ENCODE data around the gene SLC5A12.

Gene SLC5A12

GRCh38 chr11:26749927-26750326 is 28.1 kb upstream of the SLC5A12 start:
- H3K4me3 ChIP-seq (ENCODE audit: low read length), result no peak overlapping the region
- no peaks in the 10 kb centered on the region for H3K36me3 ChIP-seq (ENCODE audit: control insufficient read depth, low read depth, low read length)
- H3K9me3 ChIP-seq (ENCODE audit: control insufficient read depth, low read depth, low read length), result no peaks in the 10 kb centered on the region
- no peaks in the 10 kb centered on the region for H3K4me1 ChIP-seq (ENCODE audit: control insufficient read depth, low read depth, low read length)
- H3K9ac ChIP-seq (ENCODE audit: low read length), result no peak overlapping the region
- H3K27me3 ChIP-seq (ENCODE audit: control insufficient read depth, insufficient read depth, low read length), result no peaks in the 10 kb centered on the region
- H3K27ac ChIP-seq (ENCODE audit: low read length), result no peak overlapping the region

- no peak overlapping the region for H3K4me3 ChIP-seq (ENCODE audit: low read length)
- no peak overlapping the region for H3K27ac ChIP-seq (ENCODE audit: low read length)
- H3K4me1 ChIP-seq (ENCODE audit: control insufficient read depth, low read depth, low read length), result peaks cover 3% of the 10 kb centered on the region
- H3K9ac ChIP-seq (ENCODE audit: low read length), result no peak overlapping the region
- H3K27me3 ChIP-seq (ENCODE audit: control insufficient read depth, insufficient read depth, low read length), result no peaks in the 10 kb centered on the region
- no peaks in the 10 kb centered on the region for H3K36me3 ChIP-seq (ENCODE audit: control insufficient read depth, low read depth, low read length)
- H3K9me3 ChIP-seq (ENCODE audit: control insufficient read depth, low read depth, low read length), result no peaks in the 10 kb centered on the region
These were observed 21.8 kb upstream of the SLC5A12 start for GRCh38 chr11:26743622-26744021.

GRCh38 chr11:26742966-26743365 is 21.1 kb upstream of the SLC5A12 start:
- H3K27ac ChIP-seq (ENCODE audit: low read length), result no peak overlapping the region
- H3K9me3 ChIP-seq (ENCODE audit: control insufficient read depth, low read depth, low read length), result no peaks in the 10 kb centered on the region
- H3K27me3 ChIP-seq (ENCODE audit: control insufficient read depth, insufficient read depth, low read length), result no peaks in the 10 kb centered on the region
- H3K4me3 ChIP-seq (ENCODE audit: low read length), result no peak overlapping the region
- H3K36me3 ChIP-seq (ENCODE audit: control insufficient read depth, low read depth, low read length), result no peaks in the 10 kb centered on the region
- H3K4me1 ChIP-seq (ENCODE audit: control insufficient read depth, low read depth, low read length), result peaks cover 3% of the 10 kb centered on the region
- H3K9ac ChIP-seq (ENCODE audit: low read length), result no peak overlapping the region

- Histone ChIP-seq H3K9ac (ENCODE audit: low read length) (no peak overlapping the region), H3K4me1 (ENCODE audit: control insufficient read depth, low read depth, low read length) (peaks cover 3% of the 10 kb centered on the region), H3K27me3 (ENCODE audit: control insufficient read depth, insufficient read depth, low read length) (no peaks in the 10 kb centered on the region), H3K36me3 (ENCODE audit: control insufficient read depth, low read depth, low read length) (no peaks in the 10 kb centered on the region), H3K9me3 (ENCODE audit: control insufficient read depth, low read depth, low read length) (no peaks in the 10 kb centered on the region), H3K27ac (ENCODE audit: low read length) (no peak overlapping the region), H3K4me3 (ENCODE audit: low read length) (no peak overlapping the region)
These were observed 19.2 kb upstream of the SLC5A12 start for GRCh38 chr11:26741036-26741435.

- Histone ChIP-seq H3K4me1 (ENCODE audit: control insufficient read depth, low read depth, low read length) (peaks cover 3% of the 10 kb centered on the region), H3K27me3 (ENCODE audit: control insufficient read depth, insufficient read depth, low read length) (no peaks in the 10 kb centered on the region)
These were observed 17.7 kb upstream of the SLC5A12 start for GRCh38 chr11:26739366-26740073.

GRCh38 chr11:26734691-26735090 is 12.8 kb upstream of the SLC5A12 start:
- Histone ChIP-seq H3K9ac (ENCODE audit: low read length) (no peak overlapping the region), H3K4me1 (ENCODE audit: control insufficient read depth, low read depth, low read length) (no peaks in the 10 kb centered on the region), H3K36me3 (ENCODE audit: control insufficient read depth, low read depth, low read length) (no peaks in the 10 kb centered on the region), H3K27ac (ENCODE audit: low read length) (no peak overlapping the region), H3K9me3 (ENCODE audit: control insufficient read depth, low read depth, low read length) (no peaks in the 10 kb centered on the region), H3K27me3 (ENCODE audit: control insufficient read depth, insufficient read depth, low read length) (no peaks in the 10 kb centered on the region), H3K4me3 (ENCODE audit: low read length) (no peak overlapping the region)

More at GRCh38 chr11:26739366-26740073, 17.7 kb upstream of the SLC5A12 start:
- Histone ChIP-seq H3K27ac (ENCODE audit: low read length) (no peak overlapping the region), H3K36me3 (ENCODE audit: control insufficient read depth, low read depth, low read length) (no peaks in the 10 kb centered on the region), H3K4me3 (ENCODE audit: low read length) (no peak overlapping the region), H3K9me3 (ENCODE audit: control insufficient read depth, low read depth, low read length) (no peaks in the 10 kb centered on the region), H3K9ac (ENCODE audit: low read length) (no peak overlapping the region)

- Histone ChIP-seq H3K27me3 (ENCODE audit: control insufficient read depth, insufficient read depth, low read length) (no peaks in the 10 kb centered on the region), H3K4me3 (ENCODE audit: low read length) (no peak overlapping the region), H3K9ac (ENCODE audit: low read length) (no peak overlapping the region)
These were observed 9.2 kb upstream of the SLC5A12 start for GRCh38 chr11:26731084-26731456.

GRCh38 chr11:26730414-26731083 is 8.7 kb upstream of the SLC5A12 start:
- H3K36me3 ChIP-seq (ENCODE audit: control insufficient read depth, low read depth, low read length), result no peaks in the 10 kb centered on the region
- H3K4me3 ChIP-seq (ENCODE audit: low read length), result no peak overlapping the region
- H3K4me1 ChIP-seq (ENCODE audit: control insufficient read depth, low read depth, low read length), result no peaks in the 10 kb centered on the region
- H3K27me3 ChIP-seq (ENCODE audit: control insufficient read depth, insufficient read depth, low read length), result no peaks in the 10 kb centered on the region
- H3K27ac ChIP-seq (ENCODE audit: low read length), result no peak overlapping the region
- H3K9ac ChIP-seq (ENCODE audit: low read length), result no peak overlapping the region
- no peaks in the 10 kb centered on the region for H3K9me3 ChIP-seq (ENCODE audit: control insufficient read depth, low read depth, low read length)

More at GRCh38 chr11:26731084-26731456, 9.2 kb upstream of the SLC5A12 start:
- Histone ChIP-seq H3K36me3 (ENCODE audit: control insufficient read depth, low read depth, low read length) (no peaks in the 10 kb centered on the region), H3K4me1 (ENCODE audit: control insufficient read depth, low read depth, low read length) (no peaks in the 10 kb centered on the region), H3K9me3 (ENCODE audit: control insufficient read depth, low read depth, low read length) (no peaks in the 10 kb centered on the region), H3K27ac (ENCODE audit: low read length) (no peak overlapping the region)

GRCh38 chr11:26729284-26729683 is 7.4 kb upstream of the SLC5A12 start:
- H3K4me1 ChIP-seq (ENCODE audit: control insufficient read depth, low read depth, low read length), result no peaks in the 10 kb centered on the region
- no peak overlapping the region for H3K4me3 ChIP-seq (ENCODE audit: low read length)
- H3K9me3 ChIP-seq (ENCODE audit: control insufficient read depth, low read depth, low read length), result no peaks in the 10 kb centered on the region
- H3K27me3 ChIP-seq (ENCODE audit: control insufficient read depth, insufficient read depth, low read length), result no peaks in the 10 kb centered on the region
- no peak overlapping the region for H3K9ac ChIP-seq (ENCODE audit: low read length)
- H3K36me3 ChIP-seq (ENCODE audit: control insufficient read depth, low read depth, low read length), result no peaks in the 10 kb centered on the region
- H3K27ac ChIP-seq (ENCODE audit: low read length), result no peak overlapping the region

GRCh38 chr11:26726960-26727359 is 5.1 kb upstream of the SLC5A12 start:
- no peaks in the 10 kb centered on the region for H3K9me3 ChIP-seq (ENCODE audit: control insufficient read depth, low read depth, low read length)
- H3K27me3 ChIP-seq (ENCODE audit: control insufficient read depth, insufficient read depth, low read length), result no peaks in the 10 kb centered on the region
- H3K4me1 ChIP-seq (ENCODE audit: control insufficient read depth, low read depth, low read length), result no peaks in the 10 kb centered on the region
- no peak overlapping the region for H3K9ac ChIP-seq (ENCODE audit: low read length)
- no peak overlapping the region for H3K4me3 ChIP-seq (ENCODE audit: low read length)
- no peak overlapping the region for H3K27ac ChIP-seq (ENCODE audit: low read length)
- H3K36me3 ChIP-seq (ENCODE audit: control insufficient read depth, low read depth, low read length), result no peaks in the 10 kb centered on the region

GRCh38 chr11:26719998-26720397 is 1.9 kb downstream of the SLC5A12 start:
- no peaks in the 10 kb centered on the region for H3K36me3 ChIP-seq (ENCODE audit: control insufficient read depth, low read depth, low read length)
- no peak overlapping the region for H3K4me3 ChIP-seq (ENCODE audit: low read length)
- no peak overlapping the region for H3K27ac ChIP-seq (ENCODE audit: low read length)
- H3K9me3 ChIP-seq (ENCODE audit: control insufficient read depth, low read depth, low read length), result no peaks in the 10 kb centered on the region
- H3K4me1 ChIP-seq (ENCODE audit: control insufficient read depth, low read depth, low read length), result no peaks in the 10 kb centered on the region
- H3K27me3 ChIP-seq (ENCODE audit: control insufficient read depth, insufficient read depth, low read length), result no peaks in the 10 kb centered on the region
- no peak overlapping the region for H3K9ac ChIP-seq (ENCODE audit: low read length)
